GM13977 (cell line): ENCODE results near the gene SLITRK5.

Experiments used
- DNase-seq: peaks from one replicate; pipeline ENCODE4 v3.0.0; 2012; ENCODE audit warnings: low spot score
- in situ Hi-C: fragments of 300-500 bp; cut with MboI; formaldehyde crosslinking; loops from one replicate; pipeline ENCODE4 v1.12.0; 2022; ENCODE audit warnings: low sequenced_read_pairs, low pct_unique_long_range_greater_than_20kb, mixed read lengths, inconsistent platforms; ENCODE audit not compliant: unreplicated experiment
- TF ChIP-seq, protein P1 (sequence below): IDR thresholded peaks from 2 replicates; pipeline ENCODE4 v1.5.1; 2012; ENCODE audit warnings: mild to moderate bottlenecking, control low read depth; ENCODE audit not compliant: insufficient read depth; ENCODE audit errors: extremely low read depth, missing control alignments

The SLITRK5 gene

DNA sequence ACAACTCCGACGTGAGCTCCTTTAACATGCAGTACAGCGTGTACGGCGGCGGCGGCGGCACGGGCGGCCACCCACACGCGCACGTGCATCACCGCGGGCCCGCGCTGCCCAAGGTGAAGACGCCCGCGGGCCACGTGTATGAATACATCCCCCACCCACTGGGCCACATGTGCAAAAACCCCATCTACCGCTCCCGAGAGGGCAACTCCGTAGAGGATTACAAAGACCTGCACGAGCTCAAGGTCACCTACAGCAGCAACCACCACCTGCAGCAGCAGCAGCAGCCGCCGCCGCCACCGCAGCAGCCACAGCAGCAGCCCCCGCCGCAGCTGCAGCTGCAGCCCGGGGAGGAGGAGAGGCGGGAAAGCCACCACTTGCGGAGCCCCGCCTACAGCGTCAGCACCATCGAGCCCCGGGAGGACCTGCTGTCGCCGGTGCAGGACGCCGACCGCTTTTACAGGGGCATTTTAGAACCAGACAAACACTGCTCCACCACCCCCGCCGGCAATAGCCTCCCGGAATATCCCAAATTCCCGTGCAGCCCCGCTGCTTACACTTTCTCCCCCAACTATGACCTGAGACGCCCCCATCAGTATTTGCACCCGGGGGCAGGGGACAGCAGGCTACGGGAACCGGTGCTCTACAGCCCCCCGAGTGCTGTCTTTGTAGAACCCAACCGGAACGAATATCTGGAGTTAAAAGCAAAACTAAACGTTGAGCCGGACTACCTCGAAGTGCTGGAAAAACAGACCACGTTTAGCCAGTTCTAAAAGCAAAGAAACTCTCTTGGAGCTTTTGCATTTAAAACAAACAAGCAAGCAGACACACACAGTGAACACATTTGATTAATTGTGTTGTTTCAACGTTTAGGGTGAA lies 6.6 kb downstream of the SLITRK5 start:
- peak; percentile 32 for DNase-seq
- in situ Hi-C loops = no loop called here

DNA sequence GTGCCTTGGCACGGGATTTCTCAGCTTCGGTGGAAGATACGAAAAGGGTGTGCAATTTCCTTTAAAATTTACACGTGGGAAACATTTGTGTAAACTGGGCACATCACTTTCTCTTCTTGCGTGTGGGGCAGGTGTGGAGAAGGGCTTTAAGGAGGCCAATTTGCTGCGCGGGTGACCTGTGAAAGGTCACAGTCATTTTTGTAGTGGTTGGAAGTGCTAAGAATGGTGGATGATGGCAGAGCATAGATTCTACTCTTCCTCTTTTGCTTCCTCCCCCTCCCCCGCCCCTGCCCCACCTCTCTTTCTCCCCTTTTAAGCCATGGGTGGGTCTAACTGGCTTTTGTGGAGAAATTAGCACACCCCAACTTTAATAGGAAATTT lies 7.2 kb downstream of the SLITRK5 start:
- DNase-seq = peak; percentile 16
- TF ChIP-seq, protein P1, sequence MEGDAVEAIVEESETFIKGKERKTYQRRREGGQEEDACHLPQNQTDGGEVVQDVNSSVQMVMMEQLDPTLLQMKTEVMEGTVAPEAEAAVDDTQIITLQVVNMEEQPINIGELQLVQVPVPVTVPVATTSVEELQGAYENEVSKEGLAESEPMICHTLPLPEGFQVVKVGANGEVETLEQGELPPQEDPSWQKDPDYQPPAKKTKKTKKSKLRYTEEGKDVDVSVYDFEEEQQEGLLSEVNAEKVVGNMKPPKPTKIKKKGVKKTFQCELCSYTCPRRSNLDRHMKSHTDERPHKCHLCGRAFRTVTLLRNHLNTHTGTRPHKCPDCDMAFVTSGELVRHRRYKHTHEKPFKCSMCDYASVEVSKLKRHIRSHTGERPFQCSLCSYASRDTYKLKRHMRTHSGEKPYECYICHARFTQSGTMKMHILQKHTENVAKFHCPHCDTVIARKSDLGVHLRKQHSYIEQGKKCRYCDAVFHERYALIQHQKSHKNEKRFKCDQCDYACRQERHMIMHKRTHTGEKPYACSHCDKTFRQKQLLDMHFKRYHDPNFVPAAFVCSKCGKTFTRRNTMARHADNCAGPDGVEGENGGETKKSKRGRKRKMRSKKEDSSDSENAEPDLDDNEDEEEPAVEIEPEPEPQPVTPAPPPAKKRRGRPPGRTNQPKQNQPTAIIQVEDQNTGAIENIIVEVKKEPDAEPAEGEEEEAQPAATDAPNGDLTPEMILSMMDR = no peak
- in situ Hi-C loops = no loop called here

More for the DNA sequence above, 6.6 kb downstream of the SLITRK5 start:
- TF ChIP-seq, protein P1 = no peak

DNA sequence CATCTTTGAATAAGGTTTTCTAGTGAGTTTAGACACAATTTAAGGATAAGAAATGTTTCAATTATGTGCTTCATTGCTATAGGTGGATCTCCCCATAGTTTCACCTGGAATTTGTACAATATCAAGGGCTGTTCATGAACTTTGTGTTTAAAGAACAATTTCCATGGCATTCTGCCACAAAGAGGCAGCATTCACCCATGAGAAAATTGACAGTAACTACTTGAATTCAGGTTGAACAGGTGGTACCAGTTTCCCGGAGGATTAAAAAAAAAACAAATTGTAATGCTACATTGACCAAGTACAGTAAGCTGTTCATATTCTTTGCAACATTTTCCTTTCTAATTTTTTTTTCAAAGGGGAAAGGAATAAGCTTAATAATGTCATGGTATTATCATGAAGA lies 9.1 kb downstream of the SLITRK5 start:
- no peak for DNase-seq
- in situ Hi-C loops = no loop called here
- TF ChIP-seq, protein P1 = peak; percentile 23

DNA sequence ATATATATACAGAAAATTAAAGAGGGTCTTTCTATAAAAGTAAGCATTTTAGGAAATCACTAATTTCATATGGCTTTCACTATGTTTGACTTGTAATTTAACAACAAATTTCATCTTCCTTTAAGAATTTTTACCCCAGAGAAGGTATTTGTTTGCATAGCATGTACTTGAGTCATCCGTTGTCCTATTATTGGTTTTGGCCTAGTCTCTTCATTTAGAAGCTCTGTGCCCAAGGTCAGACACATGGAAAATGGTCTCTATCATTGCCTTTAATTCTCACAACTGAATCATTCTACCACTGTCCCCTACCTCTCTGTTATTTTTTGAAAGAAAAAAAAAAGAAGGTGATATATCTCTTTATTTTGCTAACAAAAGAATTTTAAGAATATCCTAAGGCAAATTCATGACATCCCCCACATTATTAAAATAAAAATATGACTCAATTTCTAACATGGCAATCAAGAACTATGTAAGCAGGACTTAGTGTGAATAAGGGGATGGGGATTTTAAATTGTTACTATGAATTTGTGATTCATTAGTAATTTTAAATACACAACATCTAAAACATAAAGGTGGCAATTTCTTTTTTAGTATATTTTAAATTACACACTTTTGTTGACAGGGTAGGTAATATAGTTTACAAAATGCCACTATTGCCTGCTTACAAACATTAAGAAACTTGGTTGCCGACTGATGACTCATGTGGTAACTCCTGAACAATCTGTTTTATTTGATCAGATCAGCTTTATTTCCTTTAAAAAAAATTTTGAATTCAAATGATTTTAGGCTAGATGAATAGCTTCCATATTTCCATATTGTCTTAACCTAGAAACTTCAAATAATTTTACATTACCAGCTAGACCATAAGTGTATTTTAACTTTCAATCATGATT lies 13.9 kb downstream of the SLITRK5 start:
- DNase-seq = no peak
- in situ Hi-C loops = no loop called here
- TF ChIP-seq, protein P1 = no peak

DNA sequence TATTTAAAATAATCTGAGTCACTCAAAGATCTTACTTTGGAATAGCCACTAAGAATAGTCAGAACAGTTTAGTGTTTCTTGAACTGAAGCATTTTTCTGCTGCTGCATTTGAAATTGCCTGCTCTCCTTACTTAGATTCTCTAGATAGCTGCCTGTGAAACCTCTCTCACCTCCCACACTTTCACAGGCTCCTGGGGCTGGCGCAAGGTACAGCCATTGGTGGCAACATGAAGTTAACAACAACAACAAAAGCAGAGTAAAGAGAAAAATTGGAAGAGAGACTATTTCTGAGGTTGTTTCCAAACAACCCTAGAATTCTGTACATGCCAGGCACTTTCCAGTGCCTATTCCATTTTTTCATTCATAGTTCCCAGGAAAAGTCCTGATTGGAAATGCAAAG lies 25.3 kb downstream of the SLITRK5 start:
- DNase-seq = no peak
- TF ChIP-seq, protein P1 = no peak
- in situ Hi-C loops = no loop called here

DNA sequence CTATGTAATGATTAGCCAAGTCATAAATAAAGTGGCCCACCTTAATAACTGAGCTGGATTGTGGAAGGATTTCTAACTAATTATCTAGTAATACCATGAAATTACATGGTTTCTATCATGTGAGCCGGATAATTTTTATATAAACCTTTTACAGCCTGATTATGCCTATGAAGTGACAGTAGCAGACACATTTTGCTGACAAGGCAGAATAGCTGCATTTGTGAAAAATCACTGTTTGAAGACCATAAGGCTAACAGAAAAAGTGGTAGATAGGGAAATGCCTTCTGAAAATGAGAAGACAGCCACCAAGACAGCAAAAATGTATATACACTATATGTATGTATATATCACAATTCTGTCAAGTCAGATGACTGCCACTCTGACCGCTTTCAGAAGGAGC lies 27.1 kb downstream of the SLITRK5 start:
- TF ChIP-seq, protein P1 = no peak
- in situ Hi-C loops = no loop called here
- no peak for DNase-seq
